PC-3 (cell line): Measurements from ENCODE around the gene CDH13. TPM values are rescaled to one million over a fixed set of nuclear protein-coding genes. Genes with fewer than 3 reads are reported as not detected.

Experiments
- ATAC-seq: fragments of 200-7000 bp; cut with Tn5 transposase; 2 replicates; pipeline ENCODE4 v1.9.1; 2020; ENCODE audit warnings: mild to moderate bottlenecking, moderate library complexity
- BruUV-seq: library from RNA; stranded (reverse); fragments of 400-500 nt; replicated peaks from 2 replicates; lab custom pipeline; 2021; lab: Mats Ljungman, UMichigan
- CTCF ChIA-PET: fragments of 300-600 bp; sonication (Branson Sonifier 250); formaldehyde crosslinking; loops from one replicate; lab custom pipeline; 2022; ENCODE audit warnings: antibody characterized with exemption; lab: Charles Lee
- POLR2A ChIA-PET: fragments of 300-600 bp; sonication (Branson Sonifier 250); formaldehyde crosslinking; loops from one replicate; lab custom pipeline; 2022; ENCODE audit warnings: antibody characterized with exemption; ENCODE audit not compliant: unreplicated experiment; lab: Charles Lee
- DNase-seq: peaks from one replicate; pipeline ENCODE4 v3.0.0-alpha.2; 2015
- H2AFZ ChIP-seq: fragments of 300-600 bp; sonication (generic); 2 replicates; pipeline ENCODE4 v1.6.0; 2016; ENCODE audit warnings: antibody characterized with exemption, low read length
- H3F3A ChIP-seq: fragments of 300-600 bp; sonication (generic); one replicate; pipeline ENCODE4 v1.6.0; 2017; ENCODE audit warnings: antibody characterized with exemption, low read length, control low read depth, mild to moderate bottlenecking; ENCODE audit not compliant: unreplicated experiment
- H3K27ac ChIP-seq: fragments of 300-600 bp; sonication (generic); 2 replicates; pipeline ENCODE4 v1.5.1; 2016; ENCODE audit warnings: mild to moderate bottlenecking, low read length
- H3K27me3 ChIP-seq: fragments of 300-600 bp; sonication (generic); 2 replicates; pipeline ENCODE4 v1.6.1; 2016; ENCODE audit warnings: low read length, mixed read lengths
- H3K36me3 ChIP-seq: fragments of 300-600 bp; sonication (generic); 2 replicates; pipeline ENCODE4 v1.6.1; 2016; ENCODE audit warnings: low read depth, mixed run types, low read length, mixed read lengths
- H3K4me1 ChIP-seq: fragments of 300-600 bp; sonication (generic); 2 replicates; pipeline ENCODE4 v1.5.1; 2016; ENCODE audit warnings: low read length; ENCODE audit not compliant: insufficient read depth
- H3K4me2 ChIP-seq: fragments of 300-600 bp; sonication (generic); 2 replicates; pipeline ENCODE4 v1.6.0; 2016; ENCODE audit warnings: low read length
- H3K4me3 ChIP-seq: fragments of 300-600 bp; sonication (generic); 2 replicates; pipeline ENCODE4 v1.5.1; 2016; ENCODE audit warnings: mild to moderate bottlenecking, low read length, mixed read lengths
- H3K79me2 ChIP-seq: fragments of 300-600 bp; sonication (generic); 2 replicates; pipeline ENCODE4 v1.6.1; 2017; ENCODE audit warnings: low read length, mixed read lengths
- H3K9ac ChIP-seq: fragments of 300-600 bp; sonication (generic); 2 replicates; pipeline ENCODE4 v1.6.0; 2016; ENCODE audit warnings: mild to moderate bottlenecking, low read length
- H3K9me2 ChIP-seq: fragments of 300-600 bp; sonication (generic); replicated peaks from 2 replicates; pipeline ENCODE4 v1.6.1; 2016; ENCODE audit warnings: mixed run types, low read length, mixed read lengths
- H3K9me3 ChIP-seq: fragments of 300-600 bp; sonication (generic); 2 replicates; pipeline ENCODE4 v1.6.1; 2016; ENCODE audit warnings: low read length, mixed read lengths
- H4K20me1 ChIP-seq: fragments of 300-600 bp; sonication (generic); 2 replicates; pipeline ENCODE4 v1.6.1; 2016; ENCODE audit warnings: low read length, mixed read lengths
- EZH2 ChIP-seq: fragments of 300-600 bp; sonication (generic); IDR thresholded peaks from one replicate; pipeline ENCODE4 v1.6.1; 2017; ENCODE audit warnings: antibody characterized with exemption, mild to moderate bottlenecking, low read length; ENCODE audit not compliant: unreplicated experiment
- EZH2phosphoT487 ChIP-seq: fragments of 300-600 bp; sonication (generic); IDR thresholded peaks from 2 replicates; pipeline ENCODE4 v1.6.1; 2018; ENCODE audit warnings: mild to moderate bottlenecking, antibody characterized with exemption, low read length, borderline replicate concordance
- intact Hi-C: fragments of 100-400 bp; cut with micrococcal nuclease; formaldehyde crosslinking; loops from 2 replicates; pipeline ENCODE4 v1.9.0; 2023
- total RNA-seq: library from RNA; depleted of rRNA; stranded (reverse); fragments of >200 nt; gene quantifications from 2 replicates; pipeline ENCODE4 v1.2.3, GENCODE V29; 2014
- TF ChIP-seq, protein P1 (sequence below): fragments of 300-600 bp; sonication (generic); conservative IDR thresholded peaks from 2 replicates; pipeline ENCODE4 v1.5.1; 2017; ENCODE audit warnings: antibody characterized with exemption, low read depth, mild to moderate bottlenecking, low read length

Gene CDH13
- total RNA-seq, 1 experiment from 2014 or later: 0.36 TPM

DNA sequence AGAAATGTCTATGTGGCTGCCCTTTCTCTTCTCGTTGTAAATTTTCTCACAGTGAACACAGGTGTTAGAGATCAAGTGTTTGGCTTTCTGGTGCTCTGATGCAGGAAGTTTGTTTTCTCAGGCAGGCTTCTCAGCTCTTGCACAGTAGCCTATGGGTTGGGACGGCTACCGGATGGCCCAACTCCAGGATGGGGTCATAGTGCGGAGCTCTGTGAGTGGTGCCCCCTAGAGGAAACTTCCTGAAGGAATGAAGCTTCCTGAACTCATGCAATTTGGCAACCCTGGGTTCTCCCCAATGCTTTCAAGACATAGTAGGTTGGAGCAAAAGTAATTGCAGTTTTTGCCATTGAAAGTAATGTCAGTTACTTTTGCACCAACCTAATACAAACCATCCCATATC, 773.5 kb downstream of the CDH13 start:
- Histone ChIP-seq H3K9me2 (no peaks in the 10 kb centered on the region), H4K20me1 (no peaks in the 10 kb centered on the region), H3K4me1 (no peaks in the 10 kb centered on the region), H3K9ac (no peak overlapping the region), H3K36me3 (no peaks in the 10 kb centered on the region), H3K4me3 (no peak overlapping the region), H3K9me3 (no peaks in the 10 kb centered on the region), H2AFZ (no peak overlapping the region), H3K27me3 (no peaks in the 10 kb centered on the region), H3F3A (no peaks in the 10 kb centered on the region), H3K4me2 (no peak overlapping the region), H3K27ac (no peak overlapping the region), H3K79me2 (no peaks in the 10 kb centered on the region)
- intact Hi-C loops: no loop called here
- BruUV-seq: no TSS peak
- TF ChIP-seq, protein P1, sequence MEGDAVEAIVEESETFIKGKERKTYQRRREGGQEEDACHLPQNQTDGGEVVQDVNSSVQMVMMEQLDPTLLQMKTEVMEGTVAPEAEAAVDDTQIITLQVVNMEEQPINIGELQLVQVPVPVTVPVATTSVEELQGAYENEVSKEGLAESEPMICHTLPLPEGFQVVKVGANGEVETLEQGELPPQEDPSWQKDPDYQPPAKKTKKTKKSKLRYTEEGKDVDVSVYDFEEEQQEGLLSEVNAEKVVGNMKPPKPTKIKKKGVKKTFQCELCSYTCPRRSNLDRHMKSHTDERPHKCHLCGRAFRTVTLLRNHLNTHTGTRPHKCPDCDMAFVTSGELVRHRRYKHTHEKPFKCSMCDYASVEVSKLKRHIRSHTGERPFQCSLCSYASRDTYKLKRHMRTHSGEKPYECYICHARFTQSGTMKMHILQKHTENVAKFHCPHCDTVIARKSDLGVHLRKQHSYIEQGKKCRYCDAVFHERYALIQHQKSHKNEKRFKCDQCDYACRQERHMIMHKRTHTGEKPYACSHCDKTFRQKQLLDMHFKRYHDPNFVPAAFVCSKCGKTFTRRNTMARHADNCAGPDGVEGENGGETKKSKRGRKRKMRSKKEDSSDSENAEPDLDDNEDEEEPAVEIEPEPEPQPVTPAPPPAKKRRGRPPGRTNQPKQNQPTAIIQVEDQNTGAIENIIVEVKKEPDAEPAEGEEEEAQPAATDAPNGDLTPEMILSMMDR: no peak
- TF ChIP-seq EZH2 (no peak), EZH2phosphoT487 (no peak)
- ChIA-PET CTCF (no interaction called here), POLR2A (no interaction called here)
- ATAC-seq: no peak
- no peak for DNase-seq

DNA sequence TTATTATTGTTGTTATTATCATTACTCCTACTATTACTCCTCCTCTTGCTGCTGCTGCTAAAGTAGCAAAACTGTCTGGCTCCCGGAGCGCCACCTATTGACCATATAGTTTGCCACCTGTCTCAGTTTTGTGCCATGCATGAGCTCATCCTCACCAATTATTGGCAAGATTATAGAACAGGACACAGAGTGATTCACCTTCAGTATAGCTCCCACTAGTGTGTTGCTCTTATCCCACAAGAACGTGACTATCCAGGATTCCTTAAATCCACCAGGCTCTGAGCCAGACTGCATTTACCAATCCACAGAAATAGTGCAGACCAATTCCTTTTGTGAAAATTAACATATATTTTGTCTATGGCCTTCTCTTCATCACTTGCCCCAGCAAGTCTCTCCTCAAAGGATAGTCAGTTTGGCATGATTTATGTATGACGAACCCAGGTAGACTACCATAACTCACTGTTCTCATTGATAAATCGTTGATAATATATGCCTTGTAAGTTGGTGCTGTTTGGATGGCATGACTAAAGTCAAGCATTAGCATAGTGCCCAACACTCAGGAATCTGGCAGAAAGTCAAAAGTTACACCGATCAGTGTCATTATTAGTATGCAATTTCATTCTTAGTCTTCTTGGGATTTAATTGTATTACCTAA, 775.5 kb downstream of the CDH13 start:
- H3K4me3 ChIP-seq: no peak overlapping the region
- no peak overlapping the region for H3K4me2 ChIP-seq
- H3K9ac ChIP-seq: no peak overlapping the region
- H3K9me2 ChIP-seq: no peaks in the 10 kb centered on the region
- ChIA-PET CTCF (no interaction called here), POLR2A (no interaction called here)
- TF ChIP-seq EZH2phosphoT487 (no peak), EZH2 (no peak)
- TF ChIP-seq, protein P1: no peak; the same call in 1 of the 2 replicates
- no peak for DNase-seq
- H3F3A ChIP-seq: no peaks in the 10 kb centered on the region
- no peak for ATAC-seq
- no peaks in the 10 kb centered on the region for H3K27me3 ChIP-seq
- no peaks in the 10 kb centered on the region for H3K36me3 ChIP-seq
- H2AFZ ChIP-seq: no peak overlapping the region
- no peaks in the 10 kb centered on the region for H3K4me1 ChIP-seq
- no peaks in the 10 kb centered on the region for H3K9me3 ChIP-seq
- no peak overlapping the region for H3K27ac ChIP-seq
- H3K79me2 ChIP-seq: no peaks in the 10 kb centered on the region
- intact Hi-C loops: no loop called here
- no TSS peak for BruUV-seq
- no peaks in the 10 kb centered on the region for H4K20me1 ChIP-seq

DNA sequence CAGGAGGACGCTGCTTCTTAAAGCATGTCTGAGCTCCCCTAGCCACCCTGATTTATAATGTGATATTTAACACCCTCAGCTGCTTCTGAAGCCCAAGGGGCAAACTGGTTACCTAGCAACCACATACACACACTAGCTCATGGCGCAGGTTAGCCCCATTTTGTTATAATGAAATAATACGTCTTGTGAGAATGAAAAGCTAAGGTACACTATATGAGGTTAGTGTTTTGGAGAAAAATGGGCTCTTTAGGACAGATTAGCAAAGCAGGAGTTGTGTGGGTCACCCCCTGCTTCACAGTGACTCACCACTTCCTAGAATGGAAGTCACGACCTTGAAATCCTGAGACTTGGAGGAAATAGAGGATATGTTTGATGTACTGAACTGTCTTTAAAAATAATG, 776.2 kb downstream of the CDH13 start:
- H2AFZ ChIP-seq: no peak overlapping the region
- DNase-seq: no peak
- no peaks in the 10 kb centered on the region for H3K4me1 ChIP-seq
- H3K79me2 ChIP-seq: no peaks in the 10 kb centered on the region
- no peak overlapping the region for H3K9ac ChIP-seq
- TF ChIP-seq, protein P1: no peak
- TF ChIP-seq EZH2 (no peak), EZH2phosphoT487 (no peak)
- CTCF ChIA-PET: no interaction called here
- H4K20me1 ChIP-seq: no peaks in the 10 kb centered on the region
- H3K4me2 ChIP-seq: no peak overlapping the region
- H3F3A ChIP-seq: no peaks in the 10 kb centered on the region
- no peak overlapping the region for H3K27ac ChIP-seq
- no peaks in the 10 kb centered on the region for H3K9me3 ChIP-seq
- intact Hi-C loops: no loop called here
- no peaks in the 10 kb centered on the region for H3K9me2 ChIP-seq
- H3K27me3 ChIP-seq: no peaks in the 10 kb centered on the region
- POLR2A ChIA-PET: no interaction called here
- ATAC-seq: no peak
- BruUV-seq: no TSS peak
- H3K36me3 ChIP-seq: no peaks in the 10 kb centered on the region
- H3K4me3 ChIP-seq: no peak overlapping the region
